Measurements from ENCODE around the gene CSTPP1.
"Not testable (repeated sequence)": the region's sequence is repeated elsewhere in the genome, so short reads cannot be mapped to it uniquely, and the experiment has no call there.

Gene CSTPP1

GRCh38 chr11:47035108-47035507, 98.5 kb downstream of the CSTPP1 start:
- no peak for DNase-seq (ENCODE audit: low read depth in 2 of 2, low spot score in 1 of 2)

DNA sequence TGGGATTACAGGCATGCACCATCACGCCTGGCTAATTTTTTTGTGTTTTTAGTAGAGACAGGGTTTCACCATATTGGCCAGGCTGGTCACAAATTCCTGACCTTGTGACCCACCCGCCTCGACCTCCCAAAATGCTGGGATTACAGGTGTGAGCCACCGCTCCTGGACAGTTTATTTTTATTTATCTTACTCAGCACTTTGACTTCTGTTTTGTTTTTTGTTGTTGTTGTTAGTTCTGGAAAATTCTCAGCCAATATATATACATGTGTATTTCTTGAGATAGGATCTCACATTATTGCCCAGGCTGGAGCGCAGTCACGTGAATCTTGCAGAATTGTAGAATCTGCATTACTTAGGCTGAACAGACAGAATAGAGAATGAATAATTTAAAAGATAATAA, 107.6 kb downstream of the CSTPP1 start:
- no peak for DNase-seq (ENCODE audit: low read depth in 2 of 2, low spot score in 1 of 2)

DNA sequence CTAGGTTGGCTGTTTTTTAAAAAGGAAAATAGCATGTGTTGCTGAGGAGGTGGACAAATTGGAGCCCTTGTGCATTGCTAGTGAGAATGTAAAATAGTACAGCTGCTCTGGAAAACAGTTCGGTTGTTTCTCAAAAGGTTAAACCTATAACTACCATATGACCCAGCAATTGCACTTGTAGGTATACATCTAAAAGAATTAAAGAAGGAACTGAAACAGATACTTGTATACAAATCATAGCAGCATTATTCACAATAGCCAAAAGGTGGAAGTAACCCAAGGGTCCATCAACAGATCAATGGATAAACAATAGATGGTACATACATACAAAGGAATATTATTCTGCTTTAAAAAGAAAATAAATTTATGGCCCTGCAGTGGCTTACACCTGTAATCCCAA, 111.4 kb downstream of the CSTPP1 start:
- no peak for DNase-seq (ENCODE audit: low read depth in 2 of 2, low spot score in 1 of 2)

DNA sequence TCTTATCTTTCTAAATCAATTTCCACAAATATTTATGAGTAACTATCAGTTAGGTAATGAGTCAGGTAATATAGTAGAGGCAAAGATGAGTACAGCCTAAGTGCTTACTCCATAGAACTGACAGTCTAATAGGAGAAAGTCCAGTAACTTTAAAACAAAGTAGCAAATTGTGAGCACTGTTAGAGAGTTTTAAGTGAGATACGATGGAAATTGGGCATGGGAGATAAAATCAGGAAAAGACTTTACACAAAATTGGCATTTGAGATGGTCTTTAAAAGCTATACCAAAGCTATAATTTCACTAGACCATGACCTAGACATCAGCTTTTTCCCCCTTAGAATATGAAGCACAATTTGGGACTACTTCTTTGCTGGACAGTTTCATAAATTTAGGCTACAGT, 113.7 kb downstream of the CSTPP1 start:
- no peak for DNase-seq (ENCODE audit: low read depth in 2 of 2, low spot score in 1 of 2)

DNA sequence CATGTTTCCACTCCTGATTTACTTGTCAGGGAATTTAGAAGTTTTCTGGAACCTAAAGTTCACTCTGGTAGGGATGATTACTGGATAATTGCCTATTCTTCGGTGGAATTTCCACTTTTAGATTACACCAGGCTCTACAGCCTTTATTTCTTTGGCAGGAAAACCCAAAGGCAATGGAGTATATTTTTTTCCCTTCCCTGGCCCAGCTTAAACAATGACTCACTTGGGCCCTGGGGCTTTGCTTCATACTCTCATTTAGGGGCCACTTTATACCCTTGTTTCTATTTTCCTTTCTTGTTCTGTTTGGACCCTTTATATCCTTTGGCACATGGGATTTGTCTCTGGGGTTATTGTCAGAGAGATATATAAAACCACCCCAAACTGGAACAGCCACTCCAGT, 114.7 kb downstream of the CSTPP1 start:
- DNase-seq (ENCODE audit: low read depth in 2 of 2, low spot score in 1 of 2), result no peak

DNA sequence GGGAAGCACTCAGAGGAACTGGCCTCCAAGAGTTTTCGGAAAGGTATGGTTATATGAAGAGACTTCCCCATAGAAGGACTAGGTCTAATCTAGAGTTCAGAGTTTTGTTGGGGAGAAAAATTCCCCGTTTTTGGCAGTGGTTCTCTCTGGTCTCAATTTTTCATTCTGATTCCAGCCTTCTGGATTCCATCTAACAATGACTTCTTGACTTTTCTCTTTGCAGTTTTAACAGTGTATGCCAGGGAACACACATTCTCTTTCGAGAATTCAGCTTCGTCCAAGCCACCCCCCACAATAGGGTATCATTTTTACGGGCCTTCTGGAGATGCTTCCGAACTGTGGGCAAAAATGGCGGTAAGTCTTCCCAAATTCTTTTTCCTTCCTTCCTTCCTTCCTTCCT, 115.6 kb downstream of the CSTPP1 start:
- DNase-seq (ENCODE audit: low read depth in 2 of 2, low spot score in 1 of 2), result no peak

- no peak for DNase-seq (ENCODE audit: low read depth in 2 of 2, low spot score in 1 of 2)
Measured at GRCh38 chr11:47052576-47052975, 116.0 kb downstream of the CSTPP1 start.

DNA sequence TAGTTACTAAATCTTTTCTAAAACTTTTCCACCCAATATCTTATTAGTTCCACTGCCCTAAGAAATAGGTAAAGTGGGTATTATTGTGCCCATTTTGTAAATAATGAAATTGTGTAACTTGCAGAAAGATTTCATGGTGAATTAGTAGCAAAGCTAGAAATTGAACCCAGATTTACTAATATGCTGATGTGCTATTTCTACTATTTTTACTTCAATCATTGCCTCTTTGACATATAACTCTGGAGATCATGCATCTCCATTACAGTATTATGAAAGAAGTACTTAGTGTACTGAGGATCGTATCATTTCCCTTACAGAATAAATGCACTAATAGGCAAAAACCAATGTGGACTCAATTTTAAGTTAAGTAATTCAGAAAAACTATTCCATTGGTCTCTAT, 119.0 kb downstream of the CSTPP1 start:
- DNase-seq (ENCODE audit: low read depth in 2 of 2, low spot score in 1 of 2), result no peak

GRCh38 chr11:47056261-47056915, 119.8 kb downstream of the CSTPP1 start:
- DNase-seq (ENCODE audit: low read depth in 2 of 2, low spot score in 1 of 2), result no peak

DNA sequence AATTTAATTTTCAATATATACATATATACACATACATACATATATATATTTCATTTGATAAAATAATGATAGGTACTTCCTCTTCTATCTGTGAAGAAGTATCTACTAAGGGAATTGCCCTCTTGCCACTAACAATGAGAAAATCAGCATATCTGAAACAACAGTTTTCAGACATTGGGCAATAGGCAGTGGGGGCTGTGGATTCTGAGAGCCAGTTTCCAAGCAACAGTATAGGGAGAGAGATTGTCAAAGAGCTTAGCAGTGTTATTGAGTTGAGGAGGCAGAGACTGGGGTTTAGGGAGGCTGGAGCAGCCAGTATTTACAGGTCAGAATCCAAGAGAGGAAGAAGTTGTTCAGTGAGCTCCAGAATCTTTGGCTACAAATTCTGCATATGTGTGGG, 120.8 kb downstream of the CSTPP1 start:
- DNase-seq (ENCODE audit: low read depth in 2 of 2, low spot score in 1 of 2), result no peak

DNA sequence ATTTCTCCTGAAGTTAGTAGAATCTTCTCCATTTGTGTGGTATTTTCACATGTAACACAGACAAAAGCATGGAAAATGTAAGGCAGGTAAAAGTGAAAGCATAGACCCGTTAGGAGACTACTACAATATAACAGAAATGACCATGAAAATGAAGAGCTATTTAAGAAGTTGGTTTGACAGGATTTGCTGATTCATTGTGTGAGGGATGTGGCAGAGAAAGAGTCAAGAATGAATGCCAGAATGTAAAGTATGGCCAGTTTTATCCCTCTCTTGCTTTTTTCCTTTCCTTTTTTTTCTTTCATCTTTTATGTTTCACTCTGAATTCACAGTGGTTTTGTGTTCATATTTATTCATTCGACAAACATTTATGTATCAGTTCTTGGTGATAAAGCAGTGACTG, 124.2 kb downstream of the CSTPP1 start:
- DNase-seq (ENCODE audit: low read depth in 2 of 2, low spot score in 1 of 2), result no peak

DNA sequence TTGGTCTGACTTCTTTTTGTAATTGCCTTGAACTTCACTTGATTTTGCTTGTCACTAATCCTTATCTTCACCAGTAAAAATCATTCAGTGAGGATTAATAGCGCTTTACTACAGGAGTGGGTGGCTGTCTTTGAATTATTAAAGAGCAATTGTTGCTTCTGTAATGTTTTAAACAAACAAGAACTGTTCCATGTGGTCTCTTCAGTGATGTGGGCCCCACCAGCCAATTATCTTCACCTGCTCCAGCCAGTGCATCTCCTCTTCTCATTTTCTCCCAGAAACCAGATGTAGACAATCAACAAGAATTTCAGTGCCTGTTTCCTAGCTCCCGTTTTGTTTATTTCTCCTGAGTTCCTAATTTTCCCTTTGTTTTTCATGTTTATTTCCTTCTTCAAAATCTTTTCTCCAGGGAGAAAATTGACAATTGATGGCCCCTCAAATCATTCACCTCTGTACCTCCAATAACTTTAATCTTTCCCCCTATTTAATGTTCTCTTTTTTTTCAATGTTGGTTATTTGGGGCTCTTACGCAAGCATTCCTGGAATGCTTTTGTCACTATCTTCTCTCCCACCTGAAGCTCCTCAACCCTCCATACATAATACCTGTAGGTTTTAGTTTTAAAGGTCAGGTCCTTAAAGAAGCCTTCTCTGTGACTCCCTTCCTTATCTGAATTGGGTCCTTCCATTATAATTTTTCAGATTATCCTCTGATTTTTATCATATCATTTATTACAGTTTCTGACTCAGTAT, 125.0 kb downstream of the CSTPP1 start:
- DNase-seq (ENCODE audit: low read depth in 2 of 2, low spot score in 1 of 2), result no peak

- DNase-seq (ENCODE audit: low read depth in 2 of 2, low spot score in 1 of 2), result no peak
Measured at GRCh38 chr11:47062736-47063135, 126.2 kb downstream of the CSTPP1 start.

GRCh38 chr11:47067401-47067800, 130.8 kb downstream of the CSTPP1 start:
- no peak for DNase-seq (ENCODE audit: low read depth in 2 of 2, low spot score in 1 of 2)

DNA sequence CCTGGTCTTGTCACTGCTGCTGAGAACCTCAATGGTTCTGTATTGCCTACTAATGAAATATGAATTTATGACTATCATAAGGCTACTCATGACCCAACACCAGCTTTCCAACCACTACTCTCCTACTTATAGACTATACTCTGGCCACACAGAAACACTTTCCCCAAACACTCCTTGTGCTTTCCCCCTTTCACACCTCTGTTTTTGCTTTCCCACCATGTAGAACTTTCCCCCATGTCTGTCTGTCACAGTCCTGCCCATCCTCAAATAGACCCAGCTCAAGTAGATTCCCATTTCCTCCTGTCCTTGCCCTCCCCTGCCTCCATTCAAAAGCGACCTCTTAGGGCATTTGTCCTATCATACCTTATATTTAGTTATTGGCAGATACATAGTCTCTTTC, 134.2 kb downstream of the CSTPP1 start:
- DNase-seq (ENCODE audit: low read depth in 2 of 2, low spot score in 1 of 2), result no peak

DNA sequence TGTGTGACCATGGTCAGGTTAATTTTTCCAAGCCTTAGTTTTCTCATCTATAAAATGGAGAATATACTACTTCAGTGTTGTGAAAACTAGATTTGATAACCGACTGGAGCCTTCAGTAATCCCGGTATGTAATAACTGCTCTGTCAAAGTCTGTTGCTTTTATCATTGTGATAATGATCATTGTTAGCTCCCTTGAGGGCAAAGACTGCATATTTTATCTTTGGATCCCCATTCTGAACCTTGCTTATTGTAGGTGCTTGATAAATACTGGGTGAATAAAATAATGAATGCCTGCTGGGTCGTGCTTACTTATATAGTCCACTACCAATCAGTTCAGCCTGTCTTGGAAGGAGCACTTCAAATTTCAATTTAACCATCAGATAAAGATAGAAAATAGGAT, 134.8 kb downstream of the CSTPP1 start:
- no peak for DNase-seq (ENCODE audit: low read depth in 2 of 2, low spot score in 1 of 2)

- DNase-seq (ENCODE audit: low read depth in 2 of 2, low spot score in 1 of 2), result no peak
Measured at GRCh38 chr11:47071791-47072261, 135.3 kb downstream of the CSTPP1 start.

DNA sequence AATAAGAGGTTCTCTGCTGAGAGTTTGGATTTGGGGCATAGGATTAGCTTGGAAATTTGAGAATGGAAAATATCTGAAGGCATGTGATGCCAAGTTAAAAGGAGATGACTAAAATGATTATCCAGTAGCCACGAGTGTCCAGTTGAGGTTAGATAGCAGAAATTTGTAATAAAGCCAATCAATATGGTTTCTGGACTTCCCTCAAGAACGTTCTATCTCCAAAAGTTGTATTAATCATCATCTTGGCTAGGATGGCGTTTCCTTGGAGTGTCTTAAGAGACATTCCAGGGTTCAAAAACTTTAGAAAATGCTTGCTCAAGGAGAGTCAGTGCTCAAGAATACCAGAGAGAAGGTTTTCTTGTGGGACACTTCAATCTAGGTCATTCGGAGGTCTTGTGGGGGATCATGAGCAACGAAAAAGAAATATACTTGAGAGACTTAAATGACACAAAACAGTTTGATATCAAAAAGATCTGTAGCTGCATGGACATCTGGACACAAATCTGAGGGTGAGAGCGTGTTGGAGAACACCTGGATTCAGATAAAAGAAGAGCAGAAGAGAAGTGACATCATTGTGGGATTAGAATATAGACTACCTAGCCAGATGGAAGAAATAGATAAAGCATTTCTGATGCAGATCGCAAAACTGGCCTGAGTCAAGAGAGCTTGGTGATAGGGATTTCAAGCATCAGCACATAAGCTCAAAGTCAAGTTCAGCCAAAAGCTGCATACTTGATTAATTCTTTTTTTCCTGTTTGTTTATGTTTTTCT, 142.4 kb downstream of the CSTPP1 start:
- no peak for DNase-seq (ENCODE audit: low read depth in 2 of 2, low spot score in 1 of 2)

DNA sequence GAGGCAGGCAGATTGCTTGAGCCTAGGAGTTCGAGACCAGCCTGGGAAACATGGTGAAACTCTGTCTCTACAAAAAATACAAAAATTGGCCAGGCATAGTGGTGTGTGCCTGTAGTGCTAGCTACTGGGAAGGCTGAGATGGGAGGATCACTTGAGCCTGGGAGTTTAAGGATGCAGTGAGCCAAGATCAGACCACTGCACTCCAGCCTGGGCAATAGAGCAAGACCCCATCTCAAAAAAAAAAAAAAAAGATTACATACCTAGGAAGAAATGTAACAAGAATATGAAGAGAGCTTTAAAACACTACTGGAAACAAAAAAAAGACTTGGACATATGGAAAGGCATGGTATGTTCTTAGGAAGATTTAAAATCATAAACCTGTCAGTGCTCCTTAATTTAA, 144.2 kb downstream of the CSTPP1 start:
- not testable (repeated sequence) for DNase-seq (ENCODE audit: low read depth in 2 of 2, low spot score in 1 of 2)

DNA sequence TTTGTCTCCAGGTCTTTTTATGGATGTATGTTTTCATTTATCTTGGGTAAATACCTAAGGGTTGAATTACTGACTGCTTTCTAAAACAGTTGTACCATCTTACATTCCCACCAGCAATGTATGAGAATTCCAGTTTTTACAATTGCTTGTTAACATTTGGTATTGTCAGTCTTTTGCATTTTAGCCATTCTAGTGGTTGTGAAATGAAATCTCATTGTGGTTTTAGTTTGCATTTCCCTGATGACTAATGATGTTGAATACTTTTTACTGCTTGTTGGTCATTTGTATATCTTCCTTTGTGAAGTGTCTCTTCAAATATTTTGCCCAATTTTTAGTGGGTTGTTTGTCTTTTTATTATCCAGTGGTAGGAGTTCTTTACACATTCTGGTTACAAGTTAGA, 147.4 kb downstream of the CSTPP1 start:
- DNase-seq (ENCODE audit: low read depth in 2 of 2, low spot score in 1 of 2), result no peak

GRCh38 chr11:47087801-47088200, 151.2 kb downstream of the CSTPP1 start:
- DNase-seq (ENCODE audit: low read depth in 2 of 2, low spot score in 1 of 2), result no peak

DNA sequence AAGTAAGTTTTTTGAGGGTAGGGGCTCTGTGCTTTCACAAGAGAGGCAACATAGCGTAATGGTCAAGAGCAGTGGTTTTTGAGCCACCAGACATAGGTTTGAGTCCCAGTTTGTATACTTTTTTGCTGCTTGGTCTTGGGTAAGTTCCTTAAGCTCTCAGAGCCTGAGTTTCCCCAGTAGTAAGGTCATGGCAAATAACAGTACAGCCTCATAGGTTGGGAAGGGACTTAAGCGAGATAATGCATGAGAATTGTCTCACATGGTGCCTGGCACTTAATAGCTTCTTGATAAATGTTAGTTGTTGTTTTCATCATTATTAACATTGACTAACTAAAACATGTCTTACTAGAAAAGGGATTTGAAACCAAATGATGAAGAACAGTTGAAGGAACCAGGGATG, 157.0 kb downstream of the CSTPP1 start:
- no peak for DNase-seq (ENCODE audit: low read depth in 2 of 2, low spot score in 1 of 2)

Data from stimulated activated CD8-positive, alpha-beta memory T cell treated with anti-CD3 and anti-CD28 coated beads, Interleukin-4, amount 100 ng/mL, for 4 hours (primary cell).